CD4-positive, alpha-beta T cell (primary cell): ENCODE data around the gene INPP5A. TPM values are rescaled to one million over a fixed set of nuclear protein-coding genes. Genes with fewer than 3 reads are reported as not detected.
"Not testable (repeated sequence)": the region's sequence is repeated elsewhere in the genome, so short reads cannot be mapped to it uniquely, and the experiment has no call there.

Experiments used
- ATAC-seq: fragments of 200-7000 bp; cut with Tn5 transposase; one replicate; pipeline ENCODE4 v1.10.0; 2022; ENCODE audit warnings: mild to moderate bottlenecking; ENCODE audit not compliant: poor library complexity
- CTCF ChIA-PET: fragments of 350-600 bp; sonication (Branson Sonifier 250); formaldehyde crosslinking; loops from one replicate; lab custom pipeline; 2021; ENCODE audit warnings: antibody characterized with exemption, inconsistent platforms; lab: Charles Lee
- POLR2A ChIA-PET: fragments of 350-600 bp; sonication (Branson Sonifier 250); formaldehyde crosslinking; loops from one replicate; lab custom pipeline; 2021; ENCODE audit warnings: antibody characterized with exemption, inconsistent platforms; lab: Charles Lee
- DNase-seq, 14 experiments: peaks; one replicate each; pipeline ENCODE4 v3.0.0-alpha.2; 2013 to 2020; ENCODE audit warnings: mixed read lengths in 2 of 14
- H3K27ac ChIP-seq, 2 donors: one replicate each; pipeline versions ENCODE4 v1.5.1 to v1.7.0; 2013; ENCODE audit warnings: low read length in 2 of 2, low read depth in 1 of 2, mild to moderate bottlenecking in 1 of 2
- H3K27me3 ChIP-seq, 2 experiments: 1 replicate in 1 of 2; 2 replicates in 1 of 2; pipeline versions ENCODE4 v1.6.1 to v1.7.0; 2013; ENCODE audit warnings: low read length in 2 of 2, control low read depth in 1 of 2, mild to moderate bottlenecking in 1 of 2, moderate library complexity in 1 of 2; ENCODE audit not compliant: insufficient read depth in 2 of 2, control insufficient read depth in 1 of 2
- H3K36me3 ChIP-seq: one replicate; pipeline ENCODE4 v1.6.1; 2013; ENCODE audit warnings: low read length, control low read depth; ENCODE audit not compliant: insufficient read depth
- H3K4me1 ChIP-seq: one replicate; pipeline ENCODE4 v1.6.1; 2013; ENCODE audit warnings: low read length, control low read depth; ENCODE audit not compliant: insufficient read depth
- H3K4me3 ChIP-seq: one replicate; pipeline ENCODE4 v1.5.1; 2013; ENCODE audit warnings: mild to moderate bottlenecking, low read length, moderate library complexity
- H3K9me3 ChIP-seq, 2 experiments: 1 replicate in 1 of 2; 2 replicates in 1 of 2; pipeline versions ENCODE4 v1.6.1 to v1.7.0; 2013; ENCODE audit warnings: low read length in 2 of 2, mild to moderate bottlenecking in 2 of 2, control low read depth in 1 of 2, moderate library complexity in 1 of 2; ENCODE audit not compliant: control insufficient read depth in 1 of 2, insufficient read depth in 1 of 2
- H3K27ac Mint-ChIP-seq: one replicate; pipeline ENCODE4 v1.8.0; 2020; ENCODE audit warnings: mixed read lengths
- H3K27me3 Mint-ChIP-seq: one replicate; pipeline ENCODE4 v1.8.0; 2021; ENCODE audit warnings: mixed read lengths
- H3K36me3 Mint-ChIP-seq: one replicate; pipeline ENCODE4 v1.8.0; 2021; ENCODE audit warnings: low read depth, mixed read lengths
- H3K4me1 Mint-ChIP-seq: one replicate; pipeline ENCODE4 v1.8.0; 2021; ENCODE audit warnings: low read depth, mixed read lengths
- H3K4me3 Mint-ChIP-seq: one replicate; pipeline ENCODE4 v1.8.0; 2020; ENCODE audit warnings: mild to moderate bottlenecking, mixed read lengths
- H3K9me3 Mint-ChIP-seq: one replicate; pipeline ENCODE4 v1.8.0; 2020; ENCODE audit warnings: mixed read lengths
- intact Hi-C, 2 experiments: fragments of 100-400 bp; cut with DNase I in 1 of 2; cut with micrococcal nuclease in 1 of 2; formaldehyde crosslinking; loops; one replicate each; pipeline versions ENCODE4 v1.15.1 to v1.9.0; 2023 to 2025; cut with DNase I, micrococcal nuclease
- total RNA-seq, 174 experiments: library from RNA in 2 of 174; stranded (reverse) in 2 of 174; gene quantifications; one replicate each; pipeline ENCODE4 v1.2.3 and lab custom pipeline; 2021 to 2026
- TF ChIP-seq, protein P1 (sequence below): fragments of 200-600 bp; IDR thresholded peaks from one replicate; pipeline ENCODE4 v1.8.0; 2022; ENCODE audit warnings: antibody characterized with exemption, mild to moderate bottlenecking

Gene INPP5A
- total RNA-seq, 2 experiments from 2014 or later: 22.0 to 24.8 TPM

DNA sequence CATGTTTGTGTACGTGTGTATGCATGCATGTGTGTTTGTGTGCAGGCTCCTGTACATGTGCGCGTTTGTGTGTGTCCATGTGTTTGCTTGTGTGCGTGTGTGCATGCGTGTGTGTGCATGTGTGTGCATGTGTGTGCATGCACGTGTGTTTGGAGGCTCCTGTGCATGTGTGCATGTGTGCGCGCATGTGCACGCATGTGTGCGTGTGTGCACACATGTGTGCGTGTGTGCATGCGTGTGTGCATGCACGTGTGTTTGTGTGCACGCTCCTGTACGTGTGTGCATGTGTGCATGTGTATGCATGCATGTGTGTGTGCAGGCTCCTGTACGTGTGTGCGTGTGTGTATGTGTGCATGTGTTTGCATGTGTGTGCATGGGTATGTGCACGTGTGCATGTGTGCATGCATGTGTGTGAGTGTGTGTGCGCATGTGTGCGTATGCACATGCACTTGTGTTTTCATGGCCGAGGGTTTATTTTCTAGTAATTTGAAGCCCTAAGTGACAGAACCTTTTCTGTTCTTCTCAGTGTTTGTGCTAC lies 59.2 kb downstream of the INPP5A start:
- peaks cover 60% of the 10 kb centered on the region for H3K4me1 Mint-ChIP-seq
- no peak overlapping the region for H3K27ac Mint-ChIP-seq
- POLR2A ChIA-PET: no interaction called here
- DNase-seq (no peak), ATAC-seq (no peak)
- H3K36me3 Mint-ChIP-seq: peaks cover 19% of the 10 kb centered on the region
- peaks cover 12% of the 10 kb centered on the region for H3K9me3 Mint-ChIP-seq
- H3K27me3 ChIP-seq: no peaks in the 10 kb centered on the region
- CTCF ChIA-PET: no interaction called here
- no peak overlapping the region for H3K27ac ChIP-seq
- H3K27me3 Mint-ChIP-seq: no peaks in the 10 kb centered on the region
- H3K36me3 ChIP-seq: no peaks in the 10 kb centered on the region
- TF ChIP-seq, protein P1, sequence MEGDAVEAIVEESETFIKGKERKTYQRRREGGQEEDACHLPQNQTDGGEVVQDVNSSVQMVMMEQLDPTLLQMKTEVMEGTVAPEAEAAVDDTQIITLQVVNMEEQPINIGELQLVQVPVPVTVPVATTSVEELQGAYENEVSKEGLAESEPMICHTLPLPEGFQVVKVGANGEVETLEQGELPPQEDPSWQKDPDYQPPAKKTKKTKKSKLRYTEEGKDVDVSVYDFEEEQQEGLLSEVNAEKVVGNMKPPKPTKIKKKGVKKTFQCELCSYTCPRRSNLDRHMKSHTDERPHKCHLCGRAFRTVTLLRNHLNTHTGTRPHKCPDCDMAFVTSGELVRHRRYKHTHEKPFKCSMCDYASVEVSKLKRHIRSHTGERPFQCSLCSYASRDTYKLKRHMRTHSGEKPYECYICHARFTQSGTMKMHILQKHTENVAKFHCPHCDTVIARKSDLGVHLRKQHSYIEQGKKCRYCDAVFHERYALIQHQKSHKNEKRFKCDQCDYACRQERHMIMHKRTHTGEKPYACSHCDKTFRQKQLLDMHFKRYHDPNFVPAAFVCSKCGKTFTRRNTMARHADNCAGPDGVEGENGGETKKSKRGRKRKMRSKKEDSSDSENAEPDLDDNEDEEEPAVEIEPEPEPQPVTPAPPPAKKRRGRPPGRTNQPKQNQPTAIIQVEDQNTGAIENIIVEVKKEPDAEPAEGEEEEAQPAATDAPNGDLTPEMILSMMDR: no peak
- H3K4me3 Mint-ChIP-seq: no peak overlapping the region
- H3K9me3 ChIP-seq: peaks cover 12 to 27% of the 10 kb centered on the region in 2 experiments
- H3K4me3 ChIP-seq: no peak overlapping the region
- H3K4me1 ChIP-seq: peaks cover 22% of the 10 kb centered on the region
- intact Hi-C loops: no loop called here

DNA sequence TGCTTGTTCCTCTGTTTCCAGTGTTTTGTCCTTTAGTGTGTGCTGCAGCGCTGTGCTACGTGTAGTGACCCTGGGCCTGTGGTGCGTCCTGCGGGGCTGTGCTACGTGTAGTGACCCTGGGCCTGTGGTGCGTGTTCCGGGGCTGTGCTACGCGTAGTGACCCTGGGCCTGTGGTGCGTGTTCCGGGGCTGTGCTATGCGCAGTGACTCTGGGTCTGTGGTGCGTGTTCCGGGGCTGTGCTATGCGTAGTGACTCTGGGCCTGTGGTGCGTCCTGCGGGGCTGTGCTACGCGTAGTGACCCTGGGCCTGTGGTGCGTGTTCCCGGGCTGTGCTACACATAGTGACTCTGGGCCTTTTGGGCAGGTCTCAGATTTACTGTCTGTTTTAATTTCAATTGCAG lies 60.1 kb downstream of the INPP5A start:
- Histone ChIP-seq H3K9me3 (peaks cover 12 to 22% of the 10 kb centered on the region in 2 experiments), H3K27me3 (no peaks in the 10 kb centered on the region), H3K36me3 (no peaks in the 10 kb centered on the region), H3K4me3 (no peak overlapping the region), H3K4me1 (peaks cover 19% of the 10 kb centered on the region), H3K27ac (no peak overlapping the region)
- Mint-ChIP-seq H3K9me3 (peaks cover 12% of the 10 kb centered on the region), H3K36me3 (peaks cover 19% of the 10 kb centered on the region), H3K27me3 (no peaks in the 10 kb centered on the region), H3K4me3 (no peak overlapping the region), H3K4me1 (peaks cover 61% of the 10 kb centered on the region), H3K27ac (no peak overlapping the region)
- TF ChIP-seq, protein P1: no peak
- ChIA-PET CTCF (no interaction called here), POLR2A (no interaction called here)
- no peak for ATAC-seq
- no peak for DNase-seq
- intact Hi-C loops: no loop called here

DNA sequence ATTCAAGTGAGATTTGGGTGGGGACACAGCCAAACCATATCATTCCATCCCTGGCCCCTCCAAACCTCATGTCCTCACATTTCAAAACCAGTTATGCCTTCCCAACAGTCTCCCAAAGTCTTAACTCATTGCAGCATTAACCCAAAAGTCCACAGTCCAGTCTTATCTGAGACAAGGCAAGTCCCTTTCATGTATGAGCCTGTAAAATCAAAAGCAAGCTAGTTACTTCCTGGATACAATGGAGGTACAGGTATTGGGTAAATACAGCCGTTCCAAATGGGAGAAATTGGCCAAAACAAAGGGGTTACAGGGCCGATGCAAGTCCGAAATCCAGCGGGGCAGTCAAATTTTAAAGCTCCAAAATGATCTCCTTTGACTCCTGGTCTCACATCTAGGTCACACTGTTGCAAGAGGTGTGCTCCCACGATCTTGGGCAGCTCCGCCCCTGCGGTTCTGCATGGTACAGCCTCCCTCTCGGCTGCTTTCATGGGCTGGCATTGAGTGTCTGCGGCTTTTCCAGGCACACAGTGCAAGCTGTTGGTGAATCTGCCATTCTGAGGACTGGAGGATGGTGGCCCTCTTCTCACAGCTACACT lies 61.5 kb downstream of the INPP5A start:
- H3K4me3 ChIP-seq, H3K4me1 ChIP-seq, H3K36me3 ChIP-seq, POLR2A ChIA-PET, H3K27me3 Mint-ChIP-seq, H3K27ac ChIP-seq, ATAC-seq, DNase-seq, intact Hi-C loops, H3K27me3 ChIP-seq, H3K27ac Mint-ChIP-seq, H3K4me3 Mint-ChIP-seq, CTCF ChIA-PET: not testable (repeated sequence)
- H3K9me3 ChIP-seq: peaks cover 12 to 17% of the 10 kb centered on the region in 2 experiments
- H3K9me3 Mint-ChIP-seq: peaks cover 12% of the 10 kb centered on the region
- H3K4me1 Mint-ChIP-seq: peaks cover 54% of the 10 kb centered on the region
- peaks cover 19% of the 10 kb centered on the region for H3K36me3 Mint-ChIP-seq

DNA sequence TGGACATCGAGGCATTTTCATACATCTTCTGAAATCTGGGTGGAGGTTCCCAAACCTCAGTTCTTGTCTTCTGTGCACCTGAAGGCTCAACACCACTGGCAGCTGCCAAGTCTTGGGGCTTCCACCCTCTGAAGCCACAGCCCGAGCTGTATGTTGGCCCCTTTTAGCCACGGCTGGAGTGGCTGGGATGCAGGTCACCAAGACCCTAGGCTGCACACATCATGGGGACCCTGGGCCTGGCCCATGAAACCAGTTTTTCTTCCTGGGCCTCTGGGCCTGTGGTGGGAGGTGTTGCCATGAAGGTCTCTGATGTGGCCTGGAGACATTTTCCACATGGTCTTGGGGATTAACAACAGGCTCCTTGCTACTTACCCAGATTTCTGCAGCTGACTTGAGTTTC lies 62.1 kb downstream of the INPP5A start:
- POLR2A ChIA-PET: no interaction called here
- DNase-seq (no peak), ATAC-seq (no peak)
- intact Hi-C loops: no loop called here
- Mint-ChIP-seq H3K36me3 (peaks cover 25% of the 10 kb centered on the region), H3K9me3 (peaks cover 12% of the 10 kb centered on the region), H3K4me1 (peaks cover 54% of the 10 kb centered on the region), H3K27me3 (no peaks in the 10 kb centered on the region), H3K27ac (no peak overlapping the region), H3K4me3 (no peak overlapping the region)
- TF ChIP-seq, protein P1: no peak
- Histone ChIP-seq H3K4me3 (no peak overlapping the region), H3K27me3 (no peaks in the 10 kb centered on the region), H3K36me3 (no peaks in the 10 kb centered on the region), H3K4me1 (peaks cover 3% of the 10 kb centered on the region), H3K27ac (no peak overlapping the region), H3K9me3 (peaks cover 12 to 17% of the 10 kb centered on the region in 2 experiments)
- CTCF ChIA-PET: no interaction called here
